ENCODE data around the gene PCDH7. TPM values are rescaled to one million over a fixed set of nuclear protein-coding genes. Genes with fewer than 3 reads are reported as not detected.

PCDH7 gene
- total RNA-seq, 1 donor from 2014 or later, result 78.8 TPM

- H3K4me3 Mint-ChIP-seq, result no peak overlapping the region
- peaks cover 2% of the 10 kb centered on the region for H3K36me3 Mint-ChIP-seq
- H3K4me1 Mint-ChIP-seq, result peaks cover 54% of the 10 kb centered on the region
- H3K9me3 Mint-ChIP-seq, result no peaks in the 10 kb centered on the region
- no peak for DNase-seq (ENCODE audit: low spot score in 2 of 2, unreplicated experiment in 2 of 2)
- H3K27ac Mint-ChIP-seq, result peak overlapping the region; percentile 28
- TF ChIP-seq CTCF (IDR thresholded peaks at IDR 0.05; ENCODE audit: unreplicated experiment), result no peak
- no peaks in the 10 kb centered on the region for H3K27me3 Mint-ChIP-seq (ENCODE audit: low read depth)
Observed at GRCh38 chr4:30767147-30767845, 47.1 kb downstream of the PCDH7 start.

GRCh38 chr4:30768277-30768676 is 48.1 kb downstream of the PCDH7 start:
- no peak overlapping the region for H3K27ac Mint-ChIP-seq
- TF ChIP-seq CTCF (IDR thresholded peaks at IDR 0.05; ENCODE audit: unreplicated experiment), result no peak
- H3K4me3 Mint-ChIP-seq, result no peak overlapping the region
- H3K4me1 Mint-ChIP-seq, result peaks cover 50% of the 10 kb centered on the region
- H3K27me3 Mint-ChIP-seq (ENCODE audit: low read depth), result no peaks in the 10 kb centered on the region
- H3K36me3 Mint-ChIP-seq, result peaks cover 2% of the 10 kb centered on the region
- no peaks in the 10 kb centered on the region for H3K9me3 Mint-ChIP-seq
- DNase-seq (ENCODE audit: low spot score in 2 of 2, unreplicated experiment in 2 of 2), result no peak

GRCh38 chr4:30769093-30769492 is 48.9 kb downstream of the PCDH7 start:
- H3K9me3 Mint-ChIP-seq, result no peaks in the 10 kb centered on the region
- H3K27me3 Mint-ChIP-seq (ENCODE audit: low read depth), result no peaks in the 10 kb centered on the region
- H3K4me1 Mint-ChIP-seq, result peaks cover 42% of the 10 kb centered on the region
- no peak for DNase-seq (ENCODE audit: low spot score in 2 of 2, unreplicated experiment in 2 of 2)
- no peak overlapping the region for H3K27ac Mint-ChIP-seq
- no peak for TF ChIP-seq CTCF (IDR thresholded peaks at IDR 0.05; ENCODE audit: unreplicated experiment)
- H3K36me3 Mint-ChIP-seq, result peaks cover 2% of the 10 kb centered on the region
- no peak overlapping the region for H3K4me3 Mint-ChIP-seq

- H3K9me3 Mint-ChIP-seq, result no peaks in the 10 kb centered on the region
- H3K4me3 Mint-ChIP-seq, result no peak overlapping the region
- peaks cover 2% of the 10 kb centered on the region for H3K36me3 Mint-ChIP-seq
- H3K4me1 Mint-ChIP-seq, result peaks cover 43% of the 10 kb centered on the region
- TF ChIP-seq CTCF (IDR thresholded peaks at IDR 0.05; ENCODE audit: unreplicated experiment), result no peak
- no peak for DNase-seq (ENCODE audit: low spot score in 2 of 2, unreplicated experiment in 2 of 2)
- no peaks in the 10 kb centered on the region for H3K27me3 Mint-ChIP-seq (ENCODE audit: low read depth)
- H3K27ac Mint-ChIP-seq, result peak overlapping the region; percentile 54
Observed at GRCh38 chr4:30770049-30770549, 49.9 kb downstream of the PCDH7 start.

GRCh38 chr4:30770812-30771211 is 50.6 kb downstream of the PCDH7 start:
- H3K36me3 Mint-ChIP-seq, result peaks cover 2% of the 10 kb centered on the region
- peak overlapping the region; percentile 78 for H3K27ac Mint-ChIP-seq
- TF ChIP-seq CTCF (IDR thresholded peaks at IDR 0.05; ENCODE audit: unreplicated experiment), result no peak
- no peaks in the 10 kb centered on the region for H3K27me3 Mint-ChIP-seq (ENCODE audit: low read depth)
- H3K4me3 Mint-ChIP-seq, result no peak overlapping the region
- no peaks in the 10 kb centered on the region for H3K9me3 Mint-ChIP-seq
- DNase-seq (ENCODE audit: low spot score in 2 of 2, unreplicated experiment in 2 of 2), result no peak
- peaks cover 37% of the 10 kb centered on the region for H3K4me1 Mint-ChIP-seq

All from mesothelial cell of epicardium (in vitro differentiated cells).